ENCODE measurements around the gene HAGH.

DNA sequence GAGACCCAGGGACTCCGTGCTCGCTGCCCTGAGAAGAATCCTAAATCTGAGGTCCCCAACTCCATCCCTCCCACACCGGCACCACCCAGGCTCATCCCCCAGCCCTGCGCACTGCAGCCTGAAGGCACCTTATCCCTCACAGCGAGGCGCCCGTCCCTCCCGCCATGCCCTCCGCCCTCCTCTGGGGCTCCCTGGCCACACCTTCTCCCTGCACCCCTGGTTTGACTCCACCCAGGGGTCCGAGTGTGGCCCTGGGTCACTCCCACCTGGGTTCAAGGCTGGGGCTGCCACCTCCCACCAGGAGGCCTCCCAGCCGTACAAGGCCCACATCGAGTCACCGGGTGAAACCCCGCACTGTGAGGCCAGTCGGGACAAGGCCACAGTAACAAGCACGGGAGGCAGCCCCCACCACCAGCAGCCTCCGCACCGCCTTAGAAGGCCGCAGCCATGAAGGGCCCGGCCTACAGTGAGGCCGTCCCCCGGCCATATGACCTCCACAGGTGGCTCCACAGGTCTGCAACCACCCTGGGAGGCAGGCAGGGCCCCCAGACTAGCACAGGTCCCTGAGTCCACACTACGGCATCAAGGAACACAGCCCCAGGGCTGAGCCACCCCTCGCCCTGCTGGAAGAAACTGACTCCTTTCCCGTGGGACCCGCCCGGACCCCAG, 8.3 kb downstream of the HAGH start:
- TF ChIP-seq POLR2A (conservative IDR thresholded peaks at IDR 0.05) (no peak), CBX8 (IDR thresholded peaks at IDR 0.05; ENCODE audit: borderline replicate concordance, extremely low read depth, low read depth, low read length, poor library complexity, severe bottlenecking) (no peak), ZBTB17 (CRISPR knock-in tag; IDR thresholded peaks at IDR 0.05) (no peak), ZNF217 (CRISPR knock-in tag; IDR thresholded peaks at IDR 0.05) (no peak), EWSR1 (IDR thresholded peaks at IDR 0.05; ENCODE audit: borderline replicate concordance, low read depth, partially characterized antibody) (no peak), YBX1 (IDR thresholded peaks at IDR 0.05) (no peak)
- TF ChIP-seq, protein P1, sequence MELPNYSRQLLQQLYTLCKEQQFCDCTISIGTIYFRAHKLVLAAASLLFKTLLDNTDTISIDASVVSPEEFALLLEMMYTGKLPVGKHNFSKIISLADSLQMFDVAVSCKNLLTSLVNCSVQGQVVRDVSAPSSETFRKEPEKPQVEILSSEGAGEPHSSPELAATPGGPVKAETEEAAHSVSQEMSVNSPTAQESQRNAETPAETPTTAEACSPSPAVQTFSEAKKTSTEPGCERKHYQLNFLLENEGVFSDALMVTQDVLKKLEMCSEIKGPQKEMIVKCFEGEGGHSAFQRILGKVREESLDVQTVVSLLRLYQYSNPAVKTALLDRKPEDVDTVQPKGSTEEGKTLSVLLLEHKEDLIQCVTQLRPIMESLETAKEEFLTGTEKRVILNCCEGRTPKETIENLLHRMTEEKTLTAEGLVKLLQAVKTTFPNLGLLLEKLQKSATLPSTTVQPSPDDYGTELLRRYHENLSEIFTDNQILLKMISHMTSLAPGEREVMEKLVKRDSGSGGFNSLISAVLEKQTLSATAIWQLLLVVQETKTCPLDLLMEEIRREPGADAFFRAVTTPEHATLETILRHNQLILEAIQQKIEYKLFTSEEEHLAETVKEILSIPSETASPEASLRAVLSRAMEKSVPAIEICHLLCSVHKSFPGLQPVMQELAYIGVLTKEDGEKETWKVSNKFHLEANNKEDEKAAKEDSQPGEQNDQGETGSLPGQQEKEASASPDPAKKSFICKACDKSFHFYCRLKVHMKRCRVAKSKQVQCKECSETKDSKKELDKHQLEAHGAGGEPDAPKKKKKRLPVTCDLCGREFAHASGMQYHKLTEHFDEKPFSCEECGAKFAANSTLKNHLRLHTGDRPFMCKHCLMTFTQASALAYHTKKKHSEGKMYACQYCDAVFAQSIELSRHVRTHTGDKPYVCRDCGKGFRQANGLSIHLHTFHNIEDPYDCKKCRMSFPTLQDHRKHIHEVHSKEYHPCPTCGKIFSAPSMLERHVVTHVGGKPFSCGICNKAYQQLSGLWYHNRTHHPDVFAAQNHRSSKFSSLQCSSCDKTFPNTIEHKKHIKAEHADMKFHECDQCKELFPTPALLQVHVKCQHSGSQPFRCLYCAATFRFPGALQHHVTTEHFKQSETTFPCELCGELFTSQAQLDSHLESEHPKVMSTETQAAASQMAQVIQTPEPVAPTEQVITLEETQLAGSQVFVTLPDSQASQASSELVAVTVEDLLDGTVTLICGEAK (IDR thresholded peaks at IDR 0.05): no peak
- TF ChIP-seq, protein P1 (CRISPR knock-in tag; IDR thresholded peaks at IDR 0.05): no peak
- TF ChIP-seq, protein P2, sequence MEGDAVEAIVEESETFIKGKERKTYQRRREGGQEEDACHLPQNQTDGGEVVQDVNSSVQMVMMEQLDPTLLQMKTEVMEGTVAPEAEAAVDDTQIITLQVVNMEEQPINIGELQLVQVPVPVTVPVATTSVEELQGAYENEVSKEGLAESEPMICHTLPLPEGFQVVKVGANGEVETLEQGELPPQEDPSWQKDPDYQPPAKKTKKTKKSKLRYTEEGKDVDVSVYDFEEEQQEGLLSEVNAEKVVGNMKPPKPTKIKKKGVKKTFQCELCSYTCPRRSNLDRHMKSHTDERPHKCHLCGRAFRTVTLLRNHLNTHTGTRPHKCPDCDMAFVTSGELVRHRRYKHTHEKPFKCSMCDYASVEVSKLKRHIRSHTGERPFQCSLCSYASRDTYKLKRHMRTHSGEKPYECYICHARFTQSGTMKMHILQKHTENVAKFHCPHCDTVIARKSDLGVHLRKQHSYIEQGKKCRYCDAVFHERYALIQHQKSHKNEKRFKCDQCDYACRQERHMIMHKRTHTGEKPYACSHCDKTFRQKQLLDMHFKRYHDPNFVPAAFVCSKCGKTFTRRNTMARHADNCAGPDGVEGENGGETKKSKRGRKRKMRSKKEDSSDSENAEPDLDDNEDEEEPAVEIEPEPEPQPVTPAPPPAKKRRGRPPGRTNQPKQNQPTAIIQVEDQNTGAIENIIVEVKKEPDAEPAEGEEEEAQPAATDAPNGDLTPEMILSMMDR (IDR thresholded peaks at IDR 0.05 in 2 of 3, conservative IDR thresholded peaks at IDR 0.05 in 1 of 3; ENCODE audit: insufficient read depth in 2 of 3, low read depth in 1 of 3, low read length in 3 of 3): no peak
- TF ChIP-seq, protein P3, sequence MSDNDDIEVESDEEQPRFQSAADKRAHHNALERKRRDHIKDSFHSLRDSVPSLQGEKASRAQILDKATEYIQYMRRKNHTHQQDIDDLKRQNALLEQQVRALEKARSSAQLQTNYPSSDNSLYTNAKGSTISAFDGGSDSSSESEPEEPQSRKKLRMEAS (CRISPR knock-in tag; IDR thresholded peaks at IDR 0.05): no peak
- TF ChIP-seq, protein P4, sequence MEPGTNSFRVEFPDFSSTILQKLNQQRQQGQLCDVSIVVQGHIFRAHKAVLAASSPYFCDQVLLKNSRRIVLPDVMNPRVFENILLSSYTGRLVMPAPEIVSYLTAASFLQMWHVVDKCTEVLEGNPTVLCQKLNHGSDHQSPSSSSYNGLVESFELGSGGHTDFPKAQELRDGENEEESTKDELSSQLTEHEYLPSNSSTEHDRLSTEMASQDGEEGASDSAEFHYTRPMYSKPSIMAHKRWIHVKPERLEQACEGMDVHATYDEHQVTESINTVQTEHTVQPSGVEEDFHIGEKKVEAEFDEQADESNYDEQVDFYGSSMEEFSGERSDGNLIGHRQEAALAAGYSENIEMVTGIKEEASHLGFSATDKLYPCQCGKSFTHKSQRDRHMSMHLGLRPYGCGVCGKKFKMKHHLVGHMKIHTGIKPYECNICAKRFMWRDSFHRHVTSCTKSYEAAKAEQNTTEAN (CRISPR knock-in tag; IDR thresholded peaks at IDR 0.05): no peak
- TF ChIP-seq, protein P5, sequence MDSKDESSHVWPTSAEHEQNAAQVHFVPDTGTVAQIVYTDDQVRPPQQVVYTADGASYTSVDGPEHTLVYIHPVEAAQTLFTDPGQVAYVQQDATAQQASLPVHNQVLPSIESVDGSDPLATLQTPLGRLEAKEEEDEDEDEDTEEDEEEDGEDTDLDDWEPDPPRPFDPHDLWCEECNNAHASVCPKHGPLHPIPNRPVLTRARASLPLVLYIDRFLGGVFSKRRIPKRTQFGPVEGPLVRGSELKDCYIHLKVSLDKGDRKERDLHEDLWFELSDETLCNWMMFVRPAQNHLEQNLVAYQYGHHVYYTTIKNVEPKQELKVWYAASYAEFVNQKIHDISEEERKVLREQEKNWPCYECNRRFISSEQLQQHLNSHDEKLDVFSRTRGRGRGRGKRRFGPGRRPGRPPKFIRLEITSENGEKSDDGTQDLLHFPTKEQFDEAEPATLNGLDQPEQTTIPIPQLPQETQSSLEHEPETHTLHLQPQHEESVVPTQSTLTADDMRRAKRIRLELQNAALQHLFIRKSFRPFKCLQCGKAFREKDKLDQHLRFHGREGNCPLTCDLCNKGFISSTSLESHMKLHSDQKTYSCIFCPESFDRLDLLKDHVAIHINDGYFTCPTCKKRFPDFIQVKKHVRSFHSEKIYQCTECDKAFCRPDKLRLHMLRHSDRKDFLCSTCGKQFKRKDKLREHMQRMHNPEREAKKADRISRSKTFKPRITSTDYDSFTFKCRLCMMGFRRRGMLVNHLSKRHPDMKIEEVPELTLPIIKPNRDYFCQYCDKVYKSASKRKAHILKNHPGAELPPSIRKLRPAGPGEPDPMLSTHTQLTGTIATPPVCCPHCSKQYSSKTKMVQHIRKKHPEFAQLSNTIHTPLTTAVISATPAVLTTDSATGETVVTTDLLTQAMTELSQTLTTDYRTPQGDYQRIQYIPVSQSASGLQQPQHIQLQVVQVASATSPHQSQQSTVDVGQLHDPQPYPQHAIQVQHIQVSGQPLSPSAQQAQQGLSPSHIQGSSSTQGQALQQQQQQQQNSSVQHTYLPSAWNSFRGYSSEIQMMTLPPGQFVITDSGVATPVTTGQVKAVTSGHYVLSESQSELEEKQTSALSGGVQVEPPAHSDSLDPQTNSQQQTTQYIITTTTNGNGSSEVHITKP (IDR thresholded peaks at IDR 0.05; ENCODE audit: partially characterized antibody): no peak

Data from K562 (cell line).